ENCODE results near the gene HDAC8.

Gene HDAC8

DNA sequence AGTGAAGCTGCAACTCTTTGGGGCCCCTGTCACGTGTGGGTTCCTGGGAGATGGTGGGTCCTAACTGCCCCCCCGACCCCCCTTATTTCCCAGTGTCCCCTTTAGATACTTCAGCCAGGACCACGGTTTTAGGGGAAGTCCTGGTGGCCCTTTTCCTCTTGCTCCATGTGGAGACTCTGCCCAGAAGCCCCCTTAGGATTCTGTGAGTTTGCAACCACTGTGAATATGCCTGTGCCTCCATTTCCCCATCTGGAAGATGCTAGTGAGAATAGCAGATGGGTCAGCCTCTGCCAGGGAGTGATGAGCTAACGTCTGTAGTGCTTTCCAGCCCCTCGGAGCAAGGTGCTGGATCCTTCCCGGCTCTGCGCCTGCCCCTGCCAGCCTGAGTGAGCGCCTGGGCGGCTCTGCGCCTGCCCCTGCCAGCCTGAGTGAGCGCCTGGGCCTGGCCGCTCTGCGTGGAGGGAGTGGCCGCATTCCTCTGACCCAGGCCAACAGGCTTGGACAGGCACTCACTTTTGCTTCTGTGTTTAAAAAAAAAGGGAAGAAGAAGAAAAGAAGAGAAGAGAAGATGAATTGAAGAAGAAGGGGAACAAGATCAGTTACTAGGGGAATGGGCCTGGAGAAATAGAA, 260.2 kb downstream of the HDAC8 start:
- no peak for DNase-seq

DNA sequence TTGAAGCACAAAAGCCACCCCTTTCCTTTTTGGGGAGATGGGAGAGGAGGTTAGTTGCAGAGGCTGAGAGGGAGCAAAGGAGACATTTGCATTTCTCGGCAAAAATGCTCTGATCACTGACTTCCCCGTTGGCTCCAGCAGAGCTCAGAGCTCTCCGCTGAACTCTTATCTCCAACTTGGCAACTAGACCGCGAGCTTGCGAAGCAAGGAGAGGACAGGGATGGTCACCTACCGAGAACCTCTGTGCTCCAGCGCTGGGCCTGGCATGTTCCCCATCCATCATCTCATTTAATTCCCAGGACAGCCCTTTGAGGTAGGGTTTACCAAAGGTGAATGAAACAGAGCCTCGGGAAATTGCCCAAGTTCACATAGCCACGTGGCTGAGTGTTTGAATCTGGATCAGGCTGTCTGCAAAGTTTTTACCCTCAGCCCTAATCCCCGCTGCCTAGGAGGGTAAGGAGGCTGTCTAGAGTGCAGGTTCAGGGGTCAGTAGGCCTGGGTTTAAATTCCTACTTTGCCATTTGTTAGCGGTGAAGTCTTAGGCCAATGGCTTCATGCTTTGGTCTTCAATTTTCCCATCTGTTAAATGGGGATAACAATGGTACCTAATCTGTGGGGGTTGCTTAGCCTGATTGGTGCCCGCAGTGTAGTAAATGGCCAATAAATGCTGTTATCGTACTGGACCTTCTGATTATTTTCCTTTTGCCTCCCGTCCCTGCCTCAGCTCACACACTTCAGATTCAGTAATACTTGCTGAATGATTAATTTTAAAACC, 263.2 kb downstream of the HDAC8 start:
- no peak for DNase-seq

DNA sequence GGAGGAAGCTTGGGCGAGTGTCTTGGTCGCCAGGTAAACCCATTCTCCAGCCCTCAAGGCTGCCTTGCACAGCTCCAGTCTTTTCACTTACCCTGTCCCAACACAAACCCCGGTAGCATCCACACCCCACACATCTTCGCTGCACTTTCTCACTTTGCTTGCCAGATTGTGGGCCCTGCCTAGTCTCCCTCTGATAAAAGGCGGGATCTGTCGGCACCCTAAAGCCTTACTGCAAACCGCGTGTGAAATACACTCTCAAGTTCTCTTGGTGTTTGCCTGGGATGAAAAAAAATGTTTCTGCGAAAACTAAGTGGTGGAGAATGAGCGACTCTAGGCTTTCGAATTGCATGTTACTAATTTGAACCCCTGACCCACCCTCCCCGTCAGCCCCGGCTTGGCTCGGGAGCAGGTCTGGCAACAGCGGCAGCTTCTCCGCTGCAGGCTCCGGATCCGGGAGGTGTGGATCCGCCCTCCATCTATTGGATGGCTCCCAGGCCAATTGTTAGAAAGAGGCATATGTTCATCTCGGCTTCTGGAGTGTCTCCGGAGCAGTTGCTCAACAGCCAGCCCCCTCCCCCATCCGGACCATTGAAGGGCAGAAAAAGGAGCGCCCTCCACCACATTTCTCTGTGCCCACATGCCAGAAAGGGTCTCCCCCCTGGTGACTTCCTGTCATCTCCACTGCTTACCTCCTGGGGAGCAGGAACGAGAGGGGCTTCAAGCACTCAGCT, 263.9 kb downstream of the HDAC8 start:
- peak; percentile 65 for DNase-seq

DNA sequence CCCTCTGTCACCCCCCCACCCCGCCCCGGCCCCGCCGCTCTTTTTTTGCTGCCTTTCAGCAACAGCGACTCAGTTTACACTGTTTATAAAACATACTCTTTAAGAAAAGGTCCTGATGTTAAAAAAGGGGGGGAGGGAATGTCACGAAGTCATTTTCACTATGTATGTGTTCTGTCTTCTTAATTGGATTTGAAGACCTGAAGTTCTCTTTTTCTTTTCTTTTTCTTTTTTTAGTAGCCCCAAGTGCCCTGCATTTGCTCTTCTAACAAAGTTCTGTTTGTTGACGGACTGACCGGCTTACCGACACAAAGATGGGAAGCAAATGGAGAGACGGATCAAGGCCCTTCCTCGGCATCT, 264.5 kb downstream of the HDAC8 start:
- no peak for DNase-seq

DNA sequence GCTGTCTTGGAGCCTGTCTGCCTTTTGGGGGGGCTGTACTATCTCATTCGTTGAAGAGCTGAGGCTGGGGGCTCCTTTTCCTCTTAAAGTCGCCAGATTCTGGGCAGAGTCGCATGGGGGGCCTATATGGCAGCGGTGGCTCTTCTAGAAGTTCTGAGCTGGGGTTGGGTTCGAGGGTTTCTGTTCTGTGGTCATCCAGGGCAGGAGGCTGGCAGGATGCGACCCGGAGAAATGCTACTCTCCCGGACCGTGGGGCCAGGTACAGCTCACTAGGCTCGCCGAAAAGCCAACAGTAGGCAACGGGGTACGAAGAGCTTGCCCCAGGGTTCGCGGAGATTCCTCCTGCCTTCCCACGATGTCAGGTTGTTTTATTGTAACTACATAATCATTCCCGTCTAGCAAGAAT, 265.0 kb downstream of the HDAC8 start:
- DNase-seq, result no peak

DNA sequence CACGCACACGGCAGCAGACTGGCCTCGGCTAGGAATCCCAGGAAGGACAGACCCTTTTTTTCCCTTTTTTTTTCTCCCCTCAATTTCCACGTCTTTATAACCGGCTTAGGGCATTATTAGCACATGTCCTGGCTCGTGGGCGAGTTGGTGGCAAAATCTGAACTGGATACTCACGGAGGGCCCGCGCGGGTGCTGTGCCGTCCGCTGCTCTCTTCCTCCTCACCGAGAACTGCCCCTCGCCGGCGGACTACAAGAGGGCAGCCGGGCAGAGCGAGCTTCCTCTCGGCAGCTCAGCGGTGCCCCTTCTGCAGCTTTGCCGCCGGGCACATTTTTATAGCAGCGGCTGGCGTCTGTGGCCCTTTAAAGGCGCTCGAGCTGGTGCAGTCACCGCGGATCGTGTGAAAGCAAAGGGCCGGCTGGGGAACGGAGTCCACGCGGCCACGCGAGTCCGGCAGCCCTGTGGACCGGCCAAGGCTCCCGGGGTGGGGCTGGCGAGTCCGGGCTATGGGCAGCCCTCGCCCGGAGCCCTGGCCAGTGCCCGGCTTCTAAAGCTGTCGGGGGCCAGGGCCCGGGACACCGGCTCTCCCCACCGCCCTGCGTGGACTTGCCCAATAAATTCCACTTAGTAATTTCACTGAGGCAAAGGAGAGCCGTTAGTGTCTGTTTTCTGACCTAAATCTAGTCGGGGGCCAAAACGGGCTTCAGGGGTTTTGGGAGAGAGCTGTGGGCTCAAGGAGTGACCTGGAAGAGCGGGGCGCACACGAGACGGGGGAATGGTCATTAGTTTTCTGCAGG, 265.6 kb downstream of the HDAC8 start:
- DNase-seq, result peak; percentile 73

DNA sequence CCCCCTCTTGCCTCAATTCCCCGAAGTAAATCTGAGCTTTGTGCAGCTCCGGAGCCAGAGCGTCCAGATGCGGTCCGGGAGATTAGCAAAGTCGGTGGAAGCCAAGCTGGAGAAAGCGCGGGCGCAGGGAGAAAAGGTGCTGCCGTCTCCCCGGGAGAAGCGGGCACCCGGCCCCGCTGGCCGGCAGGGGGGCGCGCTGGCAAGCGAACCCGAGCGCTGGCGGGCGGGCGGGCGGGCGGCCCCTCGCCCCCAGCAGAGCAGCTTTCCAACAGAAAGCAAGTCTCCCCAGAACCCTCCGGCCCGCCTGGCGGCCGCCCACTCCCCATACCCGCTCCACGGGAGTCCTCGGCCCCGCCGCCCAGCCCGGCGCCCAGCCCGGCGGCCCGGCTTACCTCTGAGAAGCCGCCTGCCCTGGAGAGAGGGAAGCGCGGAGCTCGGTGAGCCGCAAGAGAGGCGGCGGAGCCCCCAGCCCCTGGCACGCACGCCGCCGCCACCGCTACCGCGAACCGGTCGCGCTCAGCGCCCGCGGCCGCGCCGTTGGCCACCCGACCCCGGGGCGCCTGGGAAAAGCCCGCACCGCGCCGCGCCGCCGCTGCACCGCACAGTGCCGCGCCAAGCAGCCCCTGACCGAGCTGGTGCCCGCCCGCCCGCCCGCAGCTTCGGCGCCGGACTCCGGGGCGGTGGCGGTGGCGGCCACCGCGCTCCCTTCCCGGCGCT, 266.4 kb downstream of the HDAC8 start:
- peak; percentile 18 for DNase-seq

DNA sequence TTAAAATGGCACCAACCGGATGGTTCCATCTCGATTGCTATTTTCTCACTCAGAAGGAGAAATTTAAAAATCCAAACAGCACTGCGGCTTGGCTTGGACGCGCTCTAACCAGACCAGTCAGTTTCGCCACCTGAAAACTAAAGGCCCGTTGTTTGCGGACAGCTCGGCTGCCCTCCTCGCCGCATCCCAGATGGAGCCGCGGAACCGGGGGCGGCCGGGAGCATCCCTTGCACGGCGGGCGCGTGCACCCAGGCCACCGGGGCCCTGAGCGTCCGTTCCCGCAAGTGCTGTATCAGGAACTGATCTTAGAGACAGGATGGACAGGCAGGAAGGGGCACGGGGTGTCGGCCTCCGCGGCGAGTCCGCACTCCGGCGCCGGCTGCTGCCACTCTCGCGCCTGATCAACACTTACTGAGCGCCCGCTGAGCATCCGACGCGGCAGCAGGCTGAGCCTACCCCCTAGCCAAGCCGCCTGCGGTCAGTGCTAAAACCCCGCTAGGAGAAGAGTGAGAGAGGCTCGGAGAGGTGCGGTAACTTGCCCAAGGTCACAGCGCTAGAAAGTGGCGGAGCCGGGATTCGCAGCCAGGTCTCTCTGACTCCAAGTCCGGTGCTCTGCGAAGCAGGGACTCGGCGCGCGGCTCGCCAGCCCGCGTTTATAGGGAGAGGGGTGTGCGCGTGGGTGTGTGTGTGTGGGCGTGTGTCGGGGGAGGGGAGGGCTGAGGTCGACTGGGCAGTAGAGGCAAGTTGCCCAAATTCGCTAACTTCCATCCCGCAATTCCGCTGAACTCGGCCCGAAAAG, 267.2 kb downstream of the HDAC8 start, which contains the start of gene CITED1:
Gene CITED1, minus strand, starts transcription at position 629 of the 799 bp plus-strand sequence. CDS start 3,045 bp downstream, outside the sequence.
- peak; percentile 25 for DNase-seq

DNA sequence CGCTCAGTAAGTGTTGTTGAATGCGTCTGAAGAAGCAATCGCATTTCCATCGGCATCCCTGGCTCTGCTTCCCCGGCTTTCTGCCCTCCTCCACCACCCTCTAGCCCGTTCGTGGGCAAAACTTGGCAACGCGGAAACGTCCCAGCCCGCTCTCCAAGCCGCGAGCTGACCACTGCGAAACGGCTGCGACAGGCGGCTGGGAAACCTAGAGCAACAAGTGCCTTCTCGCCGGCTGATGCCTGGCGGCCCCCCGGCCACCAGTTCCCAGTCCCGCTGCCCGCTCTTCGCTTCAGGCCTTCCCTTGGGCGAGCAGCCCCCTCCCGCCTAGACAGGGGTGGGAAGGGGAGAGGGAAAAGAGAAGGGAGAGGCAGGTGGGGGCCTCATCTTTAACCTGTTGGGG, 267.8 kb downstream of the HDAC8 start:
- no peak for DNase-seq

DNA sequence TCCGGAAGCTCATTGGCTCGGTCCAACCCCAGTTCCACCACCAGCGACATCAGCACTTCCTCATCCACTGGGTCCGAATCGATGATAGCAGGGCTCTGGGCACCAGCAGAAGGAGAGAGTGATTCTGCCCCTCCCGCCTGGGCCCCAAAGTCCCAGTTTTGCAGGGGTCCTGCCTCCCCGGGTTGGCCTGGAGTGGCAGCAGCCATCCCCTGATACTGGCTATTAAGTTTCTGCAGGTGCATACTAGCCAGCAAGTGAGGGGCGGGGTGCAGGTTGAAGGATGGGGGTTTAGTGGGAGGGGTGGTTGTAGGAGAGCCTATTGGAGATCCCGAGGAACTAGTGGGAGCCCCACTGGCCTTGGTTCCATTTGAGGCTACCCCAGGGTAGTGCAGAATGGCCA, 270.9 kb downstream of the HDAC8 start:
- DNase-seq, result no peak

DNA sequence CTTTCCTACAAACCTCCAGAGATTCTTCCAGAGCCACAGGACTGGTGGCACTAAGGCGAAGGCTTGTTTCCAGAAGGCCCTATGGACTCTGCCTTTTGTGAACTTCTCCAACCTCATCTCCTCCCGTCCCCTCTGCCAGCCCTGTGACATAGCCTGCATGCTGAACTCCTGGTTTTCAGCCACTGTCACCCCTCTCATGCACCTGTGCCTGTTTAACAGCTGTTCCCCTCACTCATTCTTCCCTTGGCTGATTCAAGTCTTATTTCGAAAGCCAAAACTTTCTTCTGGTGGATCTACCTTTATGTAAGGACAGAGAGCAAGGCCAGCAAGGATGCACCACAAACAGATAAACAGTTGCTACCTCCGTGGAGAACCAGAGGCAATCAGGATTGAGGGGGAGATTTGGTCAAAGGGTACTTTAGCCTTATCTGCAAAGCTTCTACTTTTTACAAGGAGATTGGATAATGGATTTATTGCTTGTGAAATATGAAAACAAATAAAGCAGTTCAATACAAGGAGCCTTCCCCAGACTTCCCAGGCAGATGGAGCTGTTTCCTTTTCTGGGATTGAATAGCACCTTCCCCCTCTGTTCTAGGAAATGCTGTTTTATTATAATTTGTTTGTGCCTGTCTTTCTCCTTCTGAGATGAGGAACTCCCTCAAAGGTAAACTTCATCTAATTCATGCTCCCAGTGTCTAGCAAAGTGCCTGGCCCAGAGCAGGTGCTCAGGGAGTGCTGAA, 272.6 kb downstream of the HDAC8 start:
- DNase-seq, result no peak

DNA sequence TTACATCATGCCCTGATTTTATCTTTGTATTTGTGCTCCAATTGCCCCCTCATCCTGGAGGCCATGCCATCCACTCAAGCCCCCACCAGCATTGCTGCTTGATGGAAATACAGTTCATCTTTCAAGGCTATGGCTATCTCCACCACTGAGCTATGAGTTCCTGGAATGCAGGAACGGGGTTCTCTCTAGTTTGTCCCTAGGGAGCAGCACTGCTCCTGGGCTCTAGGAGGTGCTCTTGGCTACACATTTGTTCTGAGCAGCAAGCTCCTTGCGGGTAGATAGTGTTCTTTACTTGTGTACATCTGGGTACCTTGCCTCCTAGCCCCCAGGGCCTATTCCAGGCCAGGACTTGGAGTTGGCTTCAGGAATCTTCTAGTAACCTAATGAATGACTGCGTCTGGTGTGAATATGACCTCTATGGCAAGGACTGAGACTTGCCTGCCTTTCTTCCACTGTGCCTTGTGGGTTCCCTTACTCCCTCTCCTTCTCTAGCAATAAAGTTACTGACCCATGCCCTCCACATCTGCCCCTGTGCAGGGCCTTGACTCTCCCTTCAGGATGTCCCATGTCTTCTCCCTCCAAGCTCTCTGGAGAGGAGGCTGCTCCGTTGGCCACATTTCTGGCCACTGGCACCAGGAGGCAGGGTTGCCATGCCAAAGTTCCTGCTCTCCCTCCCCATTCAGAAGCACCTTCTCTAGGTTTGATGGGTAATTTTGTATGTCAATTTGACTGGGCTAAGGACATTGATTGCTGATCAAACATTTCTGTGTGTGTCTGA, 274.5 kb downstream of the HDAC8 start:
- peak; percentile 17 for DNase-seq

DNA sequence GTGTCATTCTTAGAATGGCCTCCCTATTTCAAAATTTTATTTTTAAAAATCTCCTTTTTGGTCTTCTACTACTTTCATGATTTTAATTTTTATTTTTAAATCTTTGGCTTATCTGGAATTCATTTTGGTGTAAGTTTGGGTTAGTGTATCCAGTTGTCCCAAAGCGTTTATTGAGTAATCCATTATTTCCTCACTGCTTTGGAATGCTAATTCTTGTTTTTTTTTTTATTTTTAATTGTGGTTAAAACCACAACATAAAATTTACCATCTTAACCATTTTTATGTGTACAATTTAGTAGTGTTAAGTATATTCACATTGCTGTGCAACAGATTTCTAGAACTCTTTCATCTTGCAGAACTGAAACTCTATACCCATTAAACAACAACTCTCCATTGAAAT, 275.7 kb downstream of the HDAC8 start:
- no peak for DNase-seq

DNA sequence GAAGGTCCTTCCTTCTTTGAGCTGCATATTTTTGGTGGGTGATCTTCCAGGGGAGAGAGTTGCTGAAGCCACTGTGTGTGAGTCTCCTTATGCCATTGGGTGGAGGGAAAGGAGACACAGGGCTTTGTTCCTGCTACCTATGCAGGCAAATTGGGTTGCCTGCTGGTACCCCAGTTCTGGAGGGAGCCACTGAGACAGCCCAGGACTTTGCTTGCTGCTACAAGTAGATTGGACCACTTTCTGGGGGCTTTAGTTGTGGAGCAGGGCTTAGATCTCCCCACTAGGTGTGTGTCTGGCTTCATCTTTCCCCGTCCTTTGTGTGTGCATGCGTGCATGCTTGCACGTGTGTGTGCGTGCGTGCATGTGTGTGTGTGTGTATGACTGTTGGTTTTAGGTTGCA, 276.9 kb downstream of the HDAC8 start:
- no peak for DNase-seq

DNA sequence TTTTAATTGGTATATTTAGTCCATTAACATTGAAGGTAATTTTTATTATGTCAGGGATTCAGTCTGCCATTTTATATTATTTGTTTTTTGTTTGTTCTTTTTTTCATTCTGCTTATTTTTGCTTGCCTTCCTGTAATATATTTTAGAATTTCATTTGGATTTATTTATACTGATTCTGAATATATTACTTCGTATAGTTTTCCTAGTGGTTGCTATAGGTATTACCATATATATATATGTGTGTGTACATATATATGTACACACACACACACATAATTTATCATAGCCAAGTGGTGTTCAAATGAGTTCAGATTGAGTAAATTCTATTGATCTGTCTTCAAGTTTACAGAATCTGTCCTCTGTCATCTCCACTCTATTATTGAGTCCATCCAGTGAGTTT, 278.1 kb downstream of the HDAC8 start:
- no peak for DNase-seq

DNA sequence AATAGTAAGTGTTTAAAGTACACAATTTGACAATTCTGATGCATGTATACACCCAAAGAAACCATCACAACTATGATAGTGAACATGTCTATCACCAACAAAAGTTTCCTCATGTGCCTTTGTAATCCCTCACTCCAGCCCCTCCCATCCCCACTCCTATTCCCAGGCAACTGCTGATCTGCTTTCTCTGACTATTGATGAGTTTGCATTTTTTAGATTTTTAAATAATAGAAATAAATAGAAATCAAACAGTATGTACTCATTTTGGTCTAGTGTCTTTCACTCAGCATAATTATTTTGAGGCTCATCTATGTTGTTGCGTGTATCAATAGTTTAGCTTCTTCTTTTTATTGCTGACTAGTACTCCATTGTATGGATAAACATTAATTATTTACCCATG, 290.3 kb downstream of the HDAC8 start:
- DNase-seq, result no peak

DNA sequence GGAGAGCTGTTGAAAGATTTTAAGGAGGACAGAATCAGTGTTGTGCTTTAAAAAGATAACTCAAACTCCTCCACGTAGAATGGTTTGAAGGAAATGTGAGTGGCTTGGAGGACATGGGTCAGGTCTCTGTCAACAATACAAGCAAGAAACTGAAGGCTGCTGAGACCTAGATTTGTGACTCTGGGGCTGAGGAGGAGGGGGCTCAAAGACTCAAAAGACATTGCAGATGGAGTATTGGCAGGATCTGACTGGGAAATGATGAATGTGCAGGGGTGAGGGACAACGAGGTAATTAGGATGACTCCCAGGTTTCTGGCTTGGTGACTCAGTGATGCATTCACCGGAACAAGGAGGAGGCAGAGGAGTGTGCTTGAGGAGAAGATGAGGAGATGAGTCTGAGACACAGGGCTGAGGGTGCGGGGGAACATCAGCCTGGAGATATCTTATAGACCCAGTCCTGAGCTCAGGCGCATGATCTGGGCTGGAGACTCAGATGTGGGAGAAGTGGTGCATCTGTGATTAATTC, 292.3 kb downstream of the HDAC8 start:
- no peak for DNase-seq
